A673 (cell line): Measurements from ENCODE around the gene CNIH4. TPM values are rescaled to one million over a fixed set of nuclear protein-coding genes. Genes with fewer than 3 reads are reported as not detected.

ENCODE experiments used
- BruUV-seq: library from RNA; stranded (reverse); fragments of 400-500 nt; replicated peaks from 2 replicates; lab custom pipeline; 2021; lab: Mats Ljungman, UMichigan
- CTCF ChIA-PET: fragments of 300-600 bp; sonication (Branson Sonifier 250); formaldehyde crosslinking; loops from one replicate; lab custom pipeline; 2022; ENCODE audit warnings: antibody characterized with exemption; lab: Charles Lee
- POLR2A ChIA-PET: fragments of 300-600 bp; sonication (Branson Sonifier 250); formaldehyde crosslinking; loops from one replicate; lab custom pipeline; 2022; ENCODE audit warnings: antibody characterized with exemption; ENCODE audit not compliant: low non-redundant PET; lab: Charles Lee
- DNase-seq: peaks from one replicate; pipeline ENCODE4 v3.0.0-alpha.2; 2015; ENCODE audit warnings: low spot score
- H3K27ac ChIP-seq: fragments of 200-600 bp; sonication (generic); 2 replicates; pipeline ENCODE4 v1.5.1; 2016; ENCODE audit warnings: mixed run types, low read depth, mild to moderate bottlenecking, mixed read lengths, antibody characterized with exemption, low read length; ENCODE audit not compliant: poor library complexity, severe bottlenecking
- H3K27me3 ChIP-seq: fragments of 200-600 bp; sonication (generic); replicated peaks from 2 replicates; pipeline ENCODE4 v1.6.1; 2017; ENCODE audit warnings: mixed run types, low read depth, mild to moderate bottlenecking, mixed read lengths, antibody characterized with exemption, low read length; ENCODE audit not compliant: insufficient read depth, poor library complexity
- H3K36me3 ChIP-seq: fragments of 200-600 bp; sonication (generic); 2 replicates; pipeline ENCODE4 v1.6.1; 2016; ENCODE audit warnings: mixed run types, mild to moderate bottlenecking, mixed read lengths, antibody characterized with exemption, low read length; ENCODE audit not compliant: insufficient read depth, poor library complexity, severe bottlenecking
- H3K4me1 ChIP-seq: fragments of 200-600 bp; sonication (generic); 2 replicates; pipeline ENCODE4 v1.6.1; 2017; ENCODE audit warnings: mixed run types, mild to moderate bottlenecking, mixed read lengths, antibody characterized with exemption, low read length; ENCODE audit not compliant: insufficient read depth, poor library complexity, severe bottlenecking
- H3K4me3 ChIP-seq: fragments of 200-600 bp; sonication (generic); 2 replicates; pipeline ENCODE4 v1.5.1; 2016; ENCODE audit warnings: low read depth, mixed run types, mild to moderate bottlenecking, mixed read lengths, low read length; ENCODE audit not compliant: poor library complexity, severe bottlenecking
- H3K9me3 ChIP-seq: fragments of 200-600 bp; sonication (generic); 2 replicates; pipeline ENCODE4 v1.6.1; 2016; ENCODE audit warnings: mixed run types, low read depth, mild to moderate bottlenecking, mixed read lengths, antibody characterized with exemption, low read length; ENCODE audit not compliant: poor library complexity, severe bottlenecking
- CTCF ChIP-seq: fragments of 300-800, 200-600 bp; sonication (generic); conservative IDR thresholded peaks from 2 replicates; pipeline ENCODE4 v1.5.1; 2017; ENCODE audit warnings: low read depth, mild to moderate bottlenecking, antibody characterized with exemption, low read length, moderate library complexity, mixed read lengths
- EZH2 ChIP-seq: fragments of 200-600 bp; sonication (generic); IDR thresholded peaks from 2 replicates; pipeline ENCODE4 v1.6.1; 2017; ENCODE audit warnings: borderline replicate concordance, low read depth, mild to moderate bottlenecking, mixed read lengths, antibody characterized with exemption, low read length; ENCODE audit not compliant: poor library complexity, severe bottlenecking
- intact Hi-C: fragments of 100-400 bp; cut with micrococcal nuclease; formaldehyde crosslinking; loops from one replicate; pipeline ENCODE4 v1.10.0; 2022; ENCODE audit not compliant: unreplicated experiment
- total RNA-seq: library from RNA; stranded (reverse); gene quantifications from 2 replicates; pipeline ENCODE4 v1.2.3, GENCODE V29; 2021

The CNIH4 gene
- total RNA-seq, 1 experiment from 2014 or later: 79.9 TPM

DNA sequence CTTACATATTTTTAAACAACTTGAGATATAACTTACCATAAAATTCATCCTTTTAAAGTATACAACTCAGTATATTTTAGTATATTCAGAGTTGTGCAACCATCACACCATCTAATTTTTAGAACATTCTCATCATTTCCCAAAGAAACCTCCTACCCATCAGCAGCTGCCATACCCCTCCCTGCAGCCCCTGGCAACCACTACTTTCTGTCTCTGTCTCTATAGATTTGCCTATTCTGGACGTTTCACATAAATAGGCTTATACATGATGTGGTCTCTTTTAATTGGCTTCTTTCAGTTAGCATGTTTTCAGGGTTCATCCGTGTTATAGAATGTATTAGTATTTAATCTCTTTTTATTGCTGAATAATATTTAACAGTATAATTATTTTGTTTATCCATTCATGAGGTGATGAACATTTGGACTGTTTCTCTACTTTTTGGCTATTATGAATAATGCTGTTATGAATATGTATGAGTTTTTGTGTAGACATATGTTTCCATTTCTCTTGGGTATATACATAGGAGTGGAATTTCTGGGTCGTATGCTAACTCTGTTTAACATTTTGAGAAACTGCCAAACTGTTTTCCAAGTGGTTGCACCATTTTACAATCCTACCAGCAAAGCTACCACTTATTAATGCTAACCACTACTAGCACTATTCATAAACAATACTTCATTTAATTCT, 48.4 kb downstream of the CNIH4 start:
- H3K27ac ChIP-seq: no peak overlapping the region
- intact Hi-C loops: no loop called here
- H3K9me3 ChIP-seq: no peaks in the 10 kb centered on the region
- no TSS peak for BruUV-seq
- H3K36me3 ChIP-seq: peaks cover 69% of the 10 kb centered on the region
- ChIA-PET POLR2A (no interaction called here), CTCF (no interaction called here)
- H3K27me3 ChIP-seq: no peaks in the 10 kb centered on the region
- no peak for DNase-seq
- H3K4me1 ChIP-seq: no peaks in the 10 kb centered on the region
- no peak for TF ChIP-seq CTCF
- TF ChIP-seq EZH2: no peak
- no peak overlapping the region for H3K4me3 ChIP-seq

DNA sequence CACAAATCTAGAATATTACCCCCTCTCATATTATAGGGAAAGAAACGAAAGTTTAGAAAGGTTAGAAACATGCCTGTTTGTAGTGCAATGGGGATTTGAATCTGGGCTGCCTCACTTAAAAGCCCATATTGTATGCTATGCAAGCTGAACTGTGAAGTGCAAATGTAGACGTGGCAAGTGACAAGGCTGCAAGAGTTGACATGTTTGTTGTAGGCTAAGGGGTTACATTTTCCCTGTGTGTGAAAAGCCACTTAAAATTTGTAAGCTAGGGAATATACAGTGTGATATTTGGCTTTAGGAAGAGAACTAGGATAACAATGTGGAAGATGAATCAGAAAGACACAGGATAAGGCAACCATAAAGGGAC, 48.9 kb downstream of the CNIH4 start:
- peaks cover 69% of the 10 kb centered on the region for H3K36me3 ChIP-seq
- CTCF ChIA-PET: no interaction called here

GRCh38 chr1:224406216-224406615, 49.5 kb downstream of the CNIH4 start:
- Histone ChIP-seq H3K4me1 (no peaks in the 10 kb centered on the region), H3K36me3 (peaks cover 69% of the 10 kb centered on the region), H3K9me3 (no peaks in the 10 kb centered on the region), H3K4me3 (no peak overlapping the region), H3K27ac (no peak overlapping the region), H3K27me3 (no peaks in the 10 kb centered on the region)
- BruUV-seq: no TSS peak
- ChIA-PET POLR2A (no interaction called here), CTCF (no interaction called here)
- TF ChIP-seq CTCF: no peak
- no peak for TF ChIP-seq EZH2
- intact Hi-C loops: no loop called here
- DNase-seq: no peak

More for the DNA sequence above, 48.9 kb downstream of the CNIH4 start:
- no peak overlapping the region for H3K4me3 ChIP-seq
- DNase-seq: no peak
- no peak overlapping the region for H3K27ac ChIP-seq
- no peak for TF ChIP-seq CTCF
- H3K27me3 ChIP-seq: no peaks in the 10 kb centered on the region
- intact Hi-C loops: no loop called here
- POLR2A ChIA-PET: no interaction called here
- no TSS peak for BruUV-seq
- no peaks in the 10 kb centered on the region for H3K4me1 ChIP-seq
- H3K9me3 ChIP-seq: no peaks in the 10 kb centered on the region
